GM18867 (cell line): ENCODE results near the gene MUTYH.

Experiments
- ATAC-seq: cut with Tn5 transposase; IDR thresholded peaks from one replicate; pipeline ENCODE4 v1.9.1; 2021; ENCODE audit warnings: mild to moderate bottlenecking, moderate library complexity; ENCODE audit not compliant: unreplicated experiment

The MUTYH gene

GRCh38 chr1:45351508-45351907 lies 11.3 kb upstream of the MUTYH start:
- ATAC-seq, result no peak

GRCh38 chr1:45348966-45349677 lies 8.9 kb upstream of the MUTYH start:
- ATAC-seq, result no peak

DNA sequence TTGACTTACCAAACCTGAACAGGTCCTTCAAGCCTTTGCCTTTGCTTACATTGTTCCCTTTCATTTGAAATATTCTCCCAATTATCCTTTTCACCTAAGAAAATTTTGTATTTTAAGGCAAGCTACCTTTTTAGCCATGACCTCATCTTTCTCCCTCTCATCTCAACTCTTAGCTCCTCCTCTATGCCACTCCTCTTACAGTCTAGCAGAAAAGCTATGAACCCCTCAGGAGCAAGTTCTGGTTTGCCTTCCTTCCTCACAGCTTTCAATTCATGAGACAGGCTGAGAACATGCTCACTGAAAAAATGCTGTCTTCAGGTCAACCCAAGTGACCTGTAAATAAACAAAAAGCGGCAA lies 8.3 kb upstream of the MUTYH start:
- ATAC-seq, result no peak

GRCh38 chr1:45348020-45348419 lies 7.8 kb upstream of the MUTYH start:
- ATAC-seq, result no peak

GRCh38 chr1:45346473-45346872 lies 6.2 kb upstream of the MUTYH start:
- ATAC-seq, result no peak

GRCh38 chr1:45345014-45345413 lies 4.8 kb upstream of the MUTYH start:
- no peak for ATAC-seq

GRCh38 chr1:45344499-45344898 lies 4.3 kb upstream of the MUTYH start:
- ATAC-seq, result no peak

- ATAC-seq, result no peak
Measured at GRCh38 chr1:45340816-45341466, 701 bp upstream of the MUTYH start.

GRCh38 chr1:45337630-45338325 lies 2.5 kb downstream of the MUTYH start:
- no peak for ATAC-seq

GRCh38 chr1:45335855-45336324 lies 4.3 kb downstream of the MUTYH start:
- no peak for ATAC-seq

- ATAC-seq, result no peak
Measured at GRCh38 chr1:45334308-45335245, 5.7 kb downstream of the MUTYH start.

- ATAC-seq, result no peak
Measured at GRCh38 chr1:45332346-45332720, 7.9 kb downstream of the MUTYH start.

DNA sequence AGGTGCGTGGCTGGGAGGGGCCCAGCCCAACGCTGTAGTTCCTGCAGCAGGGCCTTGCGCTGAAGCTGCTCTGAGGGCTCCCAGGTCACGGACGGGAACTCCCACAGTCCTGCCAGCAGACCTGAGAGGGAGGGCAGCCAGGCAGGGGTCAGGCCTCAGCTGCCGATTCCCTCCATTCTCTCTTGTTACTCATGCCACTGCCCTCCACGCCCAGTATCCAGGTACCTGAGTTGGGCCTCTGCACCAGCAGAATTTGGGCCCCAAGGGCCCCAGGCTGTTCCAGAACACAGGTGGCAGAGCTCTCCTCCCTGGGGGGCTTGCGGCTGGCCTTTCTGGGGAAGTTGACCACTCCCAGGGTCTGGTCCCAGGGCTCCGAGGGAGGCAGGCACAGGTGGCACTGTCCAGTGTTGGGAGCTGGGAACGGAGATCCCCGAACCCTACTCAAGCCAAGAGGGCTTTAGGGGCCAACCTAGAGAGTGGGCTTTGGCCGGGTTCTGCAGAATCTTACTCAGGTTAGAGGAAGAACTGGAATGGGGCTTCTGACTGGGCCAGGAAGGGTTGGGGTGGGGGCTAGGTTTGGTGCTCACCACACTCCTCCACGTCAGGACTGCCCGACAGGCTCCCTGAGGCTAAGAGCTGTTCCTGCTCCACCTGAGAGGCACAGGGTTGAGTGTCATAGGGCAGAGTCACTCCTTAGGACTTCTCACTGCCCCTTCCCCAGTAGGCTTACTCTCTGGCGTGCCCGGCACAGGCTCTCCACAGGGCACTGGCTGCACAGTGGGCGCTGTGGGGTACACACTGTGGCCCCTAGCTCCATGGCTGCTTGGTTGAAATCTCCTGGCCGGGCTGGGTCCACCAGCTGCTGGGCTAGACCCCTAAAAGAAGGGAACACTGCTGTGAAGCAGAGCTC lies 8.5 kb downstream of the MUTYH start:
- no peak for ATAC-seq

DNA sequence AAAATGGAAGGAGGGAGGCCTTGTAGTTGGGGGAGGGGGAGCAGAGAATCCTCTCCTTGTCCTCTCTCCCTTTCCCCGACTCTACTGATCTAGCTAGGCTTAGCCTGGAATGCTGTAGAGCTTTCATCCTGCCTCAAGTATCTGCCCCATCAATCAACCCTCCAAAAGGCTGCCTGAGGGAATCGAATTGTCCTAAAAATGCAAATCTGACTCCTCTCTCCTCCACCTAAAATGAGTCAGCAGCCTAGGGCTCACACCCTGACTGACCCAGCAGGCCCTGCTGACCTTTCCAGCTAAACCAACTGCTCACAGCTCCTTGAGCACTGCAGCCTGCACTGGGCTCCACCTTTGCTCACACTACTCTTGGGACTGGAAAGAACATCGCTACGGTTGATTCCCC lies 10.8 kb downstream of the MUTYH start:
- ATAC-seq, result no peak

DNA sequence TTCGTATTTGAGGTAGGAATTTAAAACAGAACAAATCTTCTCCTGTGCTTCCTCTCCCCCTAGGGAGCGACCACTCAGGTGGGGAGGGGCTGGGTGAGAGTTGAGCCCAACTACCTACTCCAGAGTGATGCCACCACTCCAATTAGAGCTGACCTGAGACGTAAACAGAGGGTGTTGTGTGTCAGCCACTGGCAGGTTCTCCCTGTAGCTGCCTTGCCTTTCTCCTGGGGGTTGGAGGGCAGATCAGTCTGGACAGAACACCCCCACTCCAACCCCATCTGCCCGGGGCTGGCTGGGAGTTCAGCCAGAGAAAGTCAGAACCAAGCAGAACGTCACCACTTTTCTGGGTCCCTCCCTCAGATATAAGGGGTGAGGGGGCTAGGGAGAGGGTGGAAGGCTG lies 11.6 kb downstream of the MUTYH start:
- ATAC-seq, result no peak

DNA sequence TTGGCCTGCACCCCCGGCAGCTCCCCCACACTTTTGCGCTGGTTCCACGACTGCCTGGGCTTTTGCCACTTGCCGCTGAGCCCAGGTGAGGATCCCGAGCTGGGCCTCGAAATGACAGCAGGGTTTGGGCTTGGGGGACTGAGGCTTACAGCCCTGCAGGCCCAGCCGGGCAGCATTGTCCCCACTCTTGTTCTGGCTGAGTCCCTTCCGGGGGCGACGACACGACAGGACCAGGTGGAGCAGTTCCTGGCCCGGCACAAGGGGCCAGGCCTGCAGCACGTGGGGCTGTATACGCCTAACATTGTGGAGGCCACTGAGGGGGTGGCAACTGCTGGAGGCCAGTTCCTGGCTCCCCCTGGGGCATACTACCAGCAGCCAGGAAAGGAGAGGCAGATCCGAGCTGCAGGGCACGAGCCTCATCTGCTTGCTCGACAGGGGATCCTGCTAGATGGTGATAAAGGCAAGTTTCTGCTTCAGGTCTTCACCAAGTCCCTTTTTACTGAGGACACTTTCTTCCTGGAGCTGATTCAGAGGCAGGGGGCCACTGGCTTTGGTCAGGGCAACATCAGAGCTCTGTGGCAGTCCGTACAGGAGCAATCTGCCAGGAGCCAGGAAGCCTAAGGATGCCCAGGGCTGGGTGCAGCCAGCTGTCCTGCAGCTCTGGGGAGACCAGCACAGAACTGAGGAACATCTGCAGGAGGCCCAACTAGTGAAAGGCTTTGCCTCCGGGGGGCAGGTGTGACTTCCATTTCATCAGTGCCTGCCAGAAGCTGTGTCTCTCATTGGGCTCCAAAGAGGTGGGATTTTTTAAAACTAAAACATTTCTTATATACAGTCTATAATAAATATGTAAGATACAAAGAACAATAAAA lies 12.4 kb downstream of the MUTYH start:
- no peak for ATAC-seq

GRCh38 chr1:45326627-45327623 lies 13.3 kb downstream of the MUTYH start, which contains the start of gene HPDL:
Gene HPDL, plus strand, starts transcription at chr1:45326895. Its CDS starts 254 bp downstream, at chr1:45327149.
- ATAC-seq, result no peak
